Keratinocyte (primary cell): Measurements from ENCODE around the gene MACF1. TPM values are rescaled to one million over a fixed set of nuclear protein-coding genes. Genes with fewer than 3 reads are reported as not detected.

Experiments used
- DNase-seq: peaks from one replicate; pipeline ENCODE4 v3.0.0-alpha.2; 2011; ENCODE audit warnings: low read depth, missing footprints, low spot score
- FAIRE-seq: peaks from 2 replicates; lab custom pipeline; 2011; peaks lifted over from hg19 to GRCh38; lab: Jason Lieb, UNC
- H2AFZ ChIP-seq: 2 replicates; pipeline ENCODE4 v1.6.0; 2012; ENCODE audit warnings: low read length, control low read depth, inconsistent platforms; ENCODE audit not compliant: control insufficient read depth
- H3K27ac ChIP-seq: 2 replicates; pipeline ENCODE4 v1.5.1; 2011; ENCODE audit warnings: low read length; ENCODE audit not compliant: control insufficient read depth, insufficient read depth
- H3K27me3 ChIP-seq: 3 replicates; pipeline ENCODE4 v1.6.0; 2011; ENCODE audit warnings: low read length; ENCODE audit not compliant: control insufficient read depth, insufficient read depth; ENCODE audit errors: extremely low read depth
- H3K36me3 ChIP-seq, 2 experiments: 2 replicates in 1 of 2; 3 replicates in 1 of 2; pipeline ENCODE4 v1.5.1; 2011; ENCODE audit warnings: low read length in 2 of 2, mild to moderate bottlenecking in 1 of 2; ENCODE audit not compliant: control insufficient read depth in 2 of 2, insufficient read depth in 2 of 2; ENCODE audit errors: extremely low read depth in 1 of 2
- H3K4me1 ChIP-seq: 3 replicates; pipeline ENCODE4 v1.5.1; 2011; ENCODE audit warnings: low read length; ENCODE audit not compliant: control insufficient read depth, insufficient read depth; ENCODE audit errors: extremely low read depth
- H3K4me2 ChIP-seq: 3 replicates; pipeline ENCODE4 v1.6.0; 2011; ENCODE audit warnings: low read depth, low read length; ENCODE audit not compliant: control insufficient read depth, insufficient read depth; ENCODE audit errors: extremely low read depth
- H3K4me3 ChIP-seq, 3 experiments: fragments of 200-600 bp in 1 of 3; sonication (generic) in 1 of 3; 2 replicates in 2 of 3; 3 replicates in 1 of 3; pipeline ENCODE4 v1.5.1; 2011 to 2016; ENCODE audit warnings: low read length in 3 of 3, mild to moderate bottlenecking in 3 of 3, control low read depth in 2 of 3, inconsistent platforms in 1 of 3, low read depth in 1 of 3, mixed read lengths in 1 of 3, mixed run types in 1 of 3, moderate library complexity in 1 of 3; ENCODE audit not compliant: control insufficient read depth in 2 of 3, insufficient read depth in 2 of 3; ENCODE audit errors: extremely low read depth in 1 of 3
- H3K79me2 ChIP-seq: 2 replicates; pipeline ENCODE4 v1.6.0; 2012; ENCODE audit warnings: low read length; ENCODE audit not compliant: control insufficient read depth, insufficient read depth
- H3K9ac ChIP-seq: 3 replicates; pipeline ENCODE4 v1.6.0; 2011; ENCODE audit warnings: low read length; ENCODE audit not compliant: control insufficient read depth, insufficient read depth; ENCODE audit errors: extremely low read depth
- H3K9me1 ChIP-seq: 3 replicates; pipeline ENCODE4 v1.6.0; 2011; ENCODE audit warnings: low read length; ENCODE audit not compliant: control insufficient read depth, insufficient read depth; ENCODE audit errors: extremely low read depth
- H3K9me3 ChIP-seq: 2 replicates; pipeline ENCODE4 v1.5.1; 2012; ENCODE audit warnings: low read depth, low read length; ENCODE audit not compliant: control insufficient read depth
- H4K20me1 ChIP-seq: 3 replicates; pipeline ENCODE4 v1.6.0; 2011; ENCODE audit warnings: low read length; ENCODE audit not compliant: control insufficient read depth, insufficient read depth; ENCODE audit errors: extremely low read depth
- EZH2 ChIP-seq: IDR thresholded peaks from one replicate; pipeline ENCODE4 v1.6.1; 2012; ENCODE audit warnings: inconsistent platforms, mild to moderate bottlenecking, low read length, moderate library complexity
- dilution Hi-C: fragments of 300-500 bp; cut with MboI; formaldehyde crosslinking; loops from one replicate; pipeline ENCODE4 v1.7.0; 2020; ENCODE audit warnings: low sequenced_read_pairs; ENCODE audit not compliant: extremely low pct_ligation_motif_present
- polyA plus RNA-seq, 5 experiments: library from polyadenylated mRNA; depleted of rRNA in 3 of 5; stranded (reverse) in 3 of 5; stranded (forward) in 1 of 5; unstranded in 1 of 5; fragments of >200 nt; gene quantifications; 1 replicate in 1 of 5; 2 replicates in 3 of 5; 3 replicates in 1 of 5; pipeline versions ENCODE4 v1.2.1 to v1.2.3, GENCODE V29; 2011 to 2012; ENCODE audit warnings: missing spikeins in 2 of 5, low read depth in 1 of 5, low replicate concordance in 1 of 5
- TF ChIP-seq, protein P1 (sequence below), 3 experiments: IDR thresholded peaks in 1 of 3; conservative IDR thresholded peaks in 1 of 3; optimal IDR thresholded peaks in 1 of 3; 2 replicates in 2 of 3; 3 replicates in 1 of 3; pipeline versions ENCODE3 to v1.5.1; 2011; ENCODE audit warnings: low read length in 3 of 3, mild to moderate bottlenecking in 3 of 3, moderate library complexity in 2 of 3, control low read depth in 1 of 3, inconsistent platforms in 1 of 3; ENCODE audit not compliant: insufficient read depth in 2 of 3; ENCODE audit errors: extremely low read depth in 1 of 3

Gene MACF1
- polyA plus RNA-seq, 1 donor (not counting 4 experiments of a cell fraction or from before 2014, with no cell fraction given): 111 TPM

GRCh38 chr1:39301606-39302005 is 97.1 kb downstream of the MACF1 start:
- H2AFZ ChIP-seq: no peak overlapping the region

GRCh38 chr1:39305555-39305954 is 101.1 kb downstream of the MACF1 start:
- Histone ChIP-seq H3K9me1 (no peaks in the 10 kb centered on the region), H3K9ac (no peak overlapping the region), H3K27ac (no peak overlapping the region), H3K36me3 (peaks cover 23 to 26% of the 10 kb centered on the region in 2 experiments), H3K4me1 (no peaks in the 10 kb centered on the region), H4K20me1 (no peaks in the 10 kb centered on the region), H3K79me2 (no peaks in the 10 kb centered on the region), H3K4me2 (no peak overlapping the region), H3K9me3 (no peaks in the 10 kb centered on the region), H3K27me3 (no peaks in the 10 kb centered on the region), H2AFZ (no peak overlapping the region), H3K4me3 (no peak overlapping the region)
- dilution Hi-C loops: no loop called here
- TF ChIP-seq EZH2: no peak
- TF ChIP-seq, protein P1, sequence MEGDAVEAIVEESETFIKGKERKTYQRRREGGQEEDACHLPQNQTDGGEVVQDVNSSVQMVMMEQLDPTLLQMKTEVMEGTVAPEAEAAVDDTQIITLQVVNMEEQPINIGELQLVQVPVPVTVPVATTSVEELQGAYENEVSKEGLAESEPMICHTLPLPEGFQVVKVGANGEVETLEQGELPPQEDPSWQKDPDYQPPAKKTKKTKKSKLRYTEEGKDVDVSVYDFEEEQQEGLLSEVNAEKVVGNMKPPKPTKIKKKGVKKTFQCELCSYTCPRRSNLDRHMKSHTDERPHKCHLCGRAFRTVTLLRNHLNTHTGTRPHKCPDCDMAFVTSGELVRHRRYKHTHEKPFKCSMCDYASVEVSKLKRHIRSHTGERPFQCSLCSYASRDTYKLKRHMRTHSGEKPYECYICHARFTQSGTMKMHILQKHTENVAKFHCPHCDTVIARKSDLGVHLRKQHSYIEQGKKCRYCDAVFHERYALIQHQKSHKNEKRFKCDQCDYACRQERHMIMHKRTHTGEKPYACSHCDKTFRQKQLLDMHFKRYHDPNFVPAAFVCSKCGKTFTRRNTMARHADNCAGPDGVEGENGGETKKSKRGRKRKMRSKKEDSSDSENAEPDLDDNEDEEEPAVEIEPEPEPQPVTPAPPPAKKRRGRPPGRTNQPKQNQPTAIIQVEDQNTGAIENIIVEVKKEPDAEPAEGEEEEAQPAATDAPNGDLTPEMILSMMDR (optimal IDR thresholded peaks at IDR 0.05 in 1 of 3, IDR thresholded peaks at IDR 0.05 in 1 of 3, conservative IDR thresholded peaks at IDR 0.05 in 1 of 3; ENCODE audit: extremely low read depth in 1 of 3, insufficient read depth in 2 of 3, low read length in 3 of 3): no peak
- DNase-seq (no peak), FAIRE-seq (no peak)

More at GRCh38 chr1:39301606-39302005, 97.1 kb downstream of the MACF1 start:
- Histone ChIP-seq H3K9me1 (no peaks in the 10 kb centered on the region), H3K4me3 (no peak overlapping the region), H3K4me2 (no peak overlapping the region), H3K79me2 (no peaks in the 10 kb centered on the region), H4K20me1 (no peaks in the 10 kb centered on the region), H3K27me3 (no peaks in the 10 kb centered on the region), H3K9ac (no peak overlapping the region), H3K9me3 (no peaks in the 10 kb centered on the region), H3K36me3 (peaks cover 28 to 32% of the 10 kb centered on the region in 2 experiments), H3K27ac (no peak overlapping the region), H3K4me1 (no peaks in the 10 kb centered on the region)
- TF ChIP-seq, protein P1 (optimal IDR thresholded peaks at IDR 0.05 in 1 of 3, IDR thresholded peaks at IDR 0.05 in 1 of 3, conservative IDR thresholded peaks at IDR 0.05 in 1 of 3; ENCODE audit: extremely low read depth in 1 of 3, insufficient read depth in 2 of 3, low read length in 3 of 3): no peak
- TF ChIP-seq EZH2: no peak
- no peak for FAIRE-seq
- dilution Hi-C loops: no loop called here
- DNase-seq: no peak
